Keratinocyte (primary cell): Measurements from ENCODE around the gene CORO7. TPM values are rescaled to one million over a fixed set of nuclear protein-coding genes. Genes with fewer than 3 reads are reported as not detected.

Experiments
- DNase-seq: peaks from one replicate; pipeline ENCODE4 v3.0.0-alpha.2; 2011; ENCODE audit warnings: low read depth, missing footprints, low spot score
- FAIRE-seq: peaks from 2 replicates; lab custom pipeline; 2011; peaks lifted over from hg19 to GRCh38; lab: Jason Lieb, UNC
- H2AFZ ChIP-seq: 2 replicates; pipeline ENCODE4 v1.6.0; 2012; ENCODE audit warnings: low read length, control low read depth, inconsistent platforms; ENCODE audit not compliant: control insufficient read depth
- H3K27ac ChIP-seq: 2 replicates; pipeline ENCODE4 v1.5.1; 2011; ENCODE audit warnings: low read length; ENCODE audit not compliant: control insufficient read depth, insufficient read depth
- H3K27me3 ChIP-seq: 3 replicates; pipeline ENCODE4 v1.6.0; 2011; ENCODE audit warnings: low read length; ENCODE audit not compliant: control insufficient read depth, insufficient read depth; ENCODE audit errors: extremely low read depth
- H3K36me3 ChIP-seq, 2 experiments: 2 replicates in 1 of 2; 3 replicates in 1 of 2; pipeline ENCODE4 v1.5.1; 2011; ENCODE audit warnings: low read length in 2 of 2, mild to moderate bottlenecking in 1 of 2; ENCODE audit not compliant: control insufficient read depth in 2 of 2, insufficient read depth in 2 of 2; ENCODE audit errors: extremely low read depth in 1 of 2
- H3K4me1 ChIP-seq: 3 replicates; pipeline ENCODE4 v1.5.1; 2011; ENCODE audit warnings: low read length; ENCODE audit not compliant: control insufficient read depth, insufficient read depth; ENCODE audit errors: extremely low read depth
- H3K4me2 ChIP-seq: 3 replicates; pipeline ENCODE4 v1.6.0; 2011; ENCODE audit warnings: low read depth, low read length; ENCODE audit not compliant: control insufficient read depth, insufficient read depth; ENCODE audit errors: extremely low read depth
- H3K4me3 ChIP-seq, 3 experiments: fragments of 200-600 bp in 1 of 3; sonication (generic) in 1 of 3; 2 replicates in 2 of 3; 3 replicates in 1 of 3; pipeline ENCODE4 v1.5.1; 2011 to 2016; ENCODE audit warnings: low read length in 3 of 3, mild to moderate bottlenecking in 3 of 3, control low read depth in 2 of 3, inconsistent platforms in 1 of 3, low read depth in 1 of 3, mixed read lengths in 1 of 3, mixed run types in 1 of 3, moderate library complexity in 1 of 3; ENCODE audit not compliant: control insufficient read depth in 2 of 3, insufficient read depth in 2 of 3; ENCODE audit errors: extremely low read depth in 1 of 3
- H3K79me2 ChIP-seq: 2 replicates; pipeline ENCODE4 v1.6.0; 2012; ENCODE audit warnings: low read length; ENCODE audit not compliant: control insufficient read depth, insufficient read depth
- H3K9ac ChIP-seq: 3 replicates; pipeline ENCODE4 v1.6.0; 2011; ENCODE audit warnings: low read length; ENCODE audit not compliant: control insufficient read depth, insufficient read depth; ENCODE audit errors: extremely low read depth
- H3K9me1 ChIP-seq: 3 replicates; pipeline ENCODE4 v1.6.0; 2011; ENCODE audit warnings: low read length; ENCODE audit not compliant: control insufficient read depth, insufficient read depth; ENCODE audit errors: extremely low read depth
- H3K9me3 ChIP-seq: 2 replicates; pipeline ENCODE4 v1.5.1; 2012; ENCODE audit warnings: low read depth, low read length; ENCODE audit not compliant: control insufficient read depth
- H4K20me1 ChIP-seq: 3 replicates; pipeline ENCODE4 v1.6.0; 2011; ENCODE audit warnings: low read length; ENCODE audit not compliant: control insufficient read depth, insufficient read depth; ENCODE audit errors: extremely low read depth
- CTCF ChIP-seq, 3 experiments: IDR thresholded peaks in 1 of 3; conservative IDR thresholded peaks in 1 of 3; optimal IDR thresholded peaks in 1 of 3; 2 replicates in 2 of 3; 3 replicates in 1 of 3; pipeline versions ENCODE3 to v1.5.1; 2011; ENCODE audit warnings: low read length in 3 of 3, mild to moderate bottlenecking in 3 of 3, moderate library complexity in 2 of 3, control low read depth in 1 of 3, inconsistent platforms in 1 of 3; ENCODE audit not compliant: insufficient read depth in 2 of 3; ENCODE audit errors: extremely low read depth in 1 of 3
- EZH2 ChIP-seq: IDR thresholded peaks from one replicate; pipeline ENCODE4 v1.6.1; 2012; ENCODE audit warnings: inconsistent platforms, mild to moderate bottlenecking, low read length, moderate library complexity
- dilution Hi-C: fragments of 300-500 bp; cut with MboI; formaldehyde crosslinking; loops from one replicate; pipeline ENCODE4 v1.7.0; 2020; ENCODE audit warnings: low sequenced_read_pairs; ENCODE audit not compliant: extremely low pct_ligation_motif_present
- polyA plus RNA-seq, 5 experiments: library from polyadenylated mRNA; depleted of rRNA in 3 of 5; stranded (reverse) in 3 of 5; stranded (forward) in 1 of 5; unstranded in 1 of 5; fragments of >200 nt; gene quantifications; 1 replicate in 1 of 5; 2 replicates in 3 of 5; 3 replicates in 1 of 5; pipeline versions ENCODE4 v1.2.1 to v1.2.3, GENCODE V29; 2011 to 2012; ENCODE audit warnings: missing spikeins in 2 of 5, low read depth in 1 of 5, low replicate concordance in 1 of 5

Gene CORO7
- polyA plus RNA-seq, 1 donor (not counting 4 experiments of a cell fraction or from before 2014, with no cell fraction given) = 8.4 TPM

GRCh38 chr16:4332083-4332482 lies 84.3 kb downstream of the CORO7 start:
- Histone ChIP-seq H3K9me3 (no peaks in the 10 kb centered on the region), H3K4me3 (no peak overlapping the region), H3K4me2 (no peak overlapping the region), H3K9ac (no peak overlapping the region), H3K27ac (no peak overlapping the region), H2AFZ (no peak overlapping the region), H3K79me2 (peaks cover 19% of the 10 kb centered on the region), H3K4me1 (peaks cover 5% of the 10 kb centered on the region), H3K36me3 (peaks cover 3 to 7% of the 10 kb centered on the region in 2 experiments), H3K9me1 (no peaks in the 10 kb centered on the region), H3K27me3 (no peaks in the 10 kb centered on the region), H4K20me1 (peaks cover 3% of the 10 kb centered on the region)
- FAIRE-seq (no peak), DNase-seq (no peak)
- no peak for TF ChIP-seq CTCF (optimal IDR thresholded peaks at IDR 0.05 in 1 of 3, IDR thresholded peaks at IDR 0.05 in 1 of 3, conservative IDR thresholded peaks at IDR 0.05 in 1 of 3; ENCODE audit: extremely low read depth in 1 of 3, insufficient read depth in 2 of 3, low read length in 3 of 3)
- TF ChIP-seq EZH2 = no peak
- dilution Hi-C loops = no loop called here

- dilution Hi-C loops = no loop called here
- no peaks in the 10 kb centered on the region for H3K9me1 ChIP-seq
- H3K4me3 ChIP-seq = no peak overlapping the region
- DNase-seq = no peak
- no peaks in the 10 kb centered on the region for H3K27me3 ChIP-seq
- no peak overlapping the region for H2AFZ ChIP-seq
- H3K4me1 ChIP-seq = peaks cover 5% of the 10 kb centered on the region
- peaks cover 3% of the 10 kb centered on the region for H4K20me1 ChIP-seq
- no peak for FAIRE-seq
- TF ChIP-seq EZH2 (no peak), CTCF (optimal IDR thresholded peaks at IDR 0.05 in 1 of 3, IDR thresholded peaks at IDR 0.05 in 1 of 3, conservative IDR thresholded peaks at IDR 0.05 in 1 of 3; ENCODE audit: extremely low read depth in 1 of 3, insufficient read depth in 2 of 3, low read length in 3 of 3) (peak; percentile 75 to 95 (median 94))
- no peak overlapping the region for H3K4me2 ChIP-seq
- peaks cover 3 to 7% of the 10 kb centered on the region in 2 experiments for H3K36me3 ChIP-seq
- H3K9me3 ChIP-seq = no peaks in the 10 kb centered on the region
- no peak overlapping the region for H3K9ac ChIP-seq
- H3K79me2 ChIP-seq = peaks cover 23% of the 10 kb centered on the region
- H3K27ac ChIP-seq = no peak overlapping the region
Measured at GRCh38 chr16:4330277-4330874, 86.0 kb downstream of the CORO7 start.
